SH-SY5Y (cell line): ENCODE results near the gene CKM.

Experiments
- GATA2 ChIP-seq: IDR thresholded peaks from 2 replicates; pipeline ENCODE4 v1.6.1; 2011; ENCODE audit warnings: mild to moderate bottlenecking, low read depth, low read length
- GATA3 ChIP-seq: IDR thresholded peaks from 2 replicates; pipeline ENCODE4 v1.6.1; 2011; ENCODE audit warnings: low read depth, mild to moderate bottlenecking, low read length, moderate library complexity

DNA sequence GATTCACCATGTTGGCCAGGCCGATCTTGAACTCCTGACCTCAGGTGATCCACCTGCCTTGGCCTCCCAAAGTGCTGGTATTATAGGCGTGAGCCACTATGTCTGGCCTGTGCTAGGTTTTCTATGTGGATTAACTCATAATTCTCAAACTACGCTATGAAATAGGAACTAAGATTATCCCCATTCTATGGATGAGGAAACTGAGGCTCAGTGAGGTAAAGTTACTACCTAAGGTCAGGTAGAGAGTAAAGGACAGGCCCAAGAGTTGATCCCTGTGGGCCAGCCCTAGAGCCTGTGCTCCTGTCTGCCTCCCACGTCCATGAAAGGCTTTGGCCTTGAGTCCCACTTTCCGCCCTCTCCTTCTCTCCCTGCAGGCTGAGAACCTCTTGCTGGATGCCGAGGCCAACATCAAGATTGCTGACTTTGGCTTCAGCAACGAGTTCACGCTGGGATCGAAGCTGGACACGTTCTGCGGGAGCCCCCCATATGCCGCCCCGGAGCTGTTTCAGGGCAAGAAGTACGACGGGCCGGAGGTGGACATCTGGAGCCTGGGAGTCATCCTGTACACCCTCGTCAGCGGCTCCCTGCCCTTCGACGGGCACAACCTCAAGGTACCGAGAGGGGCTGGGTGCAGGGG is 51.5 kb downstream of the CKM start:
- TF ChIP-seq GATA3 = no peak
- no peak for TF ChIP-seq GATA2
